A549 (cell line): Measurements from ENCODE around the gene PPP1R15A. TPM values are rescaled to one million over a fixed set of nuclear protein-coding genes. Genes with fewer than 3 reads are reported as not detected.
"Not testable (repeated sequence)": the region's sequence is repeated elsewhere in the genome, so short reads cannot be mapped to it uniquely, and the experiment has no call there.

Experiments
- ATAC-seq, 2 experiments: fragments of 200-7000 bp in 1 of 2; fragments of >200 bp in 1 of 2; cut with Nextera tagmentation in 1 of 2; cut with Tn5 transposase in 1 of 2; 3 replicates each; pipeline versions ENCODE4 v1.8.0 to v1.9.1; 2018 to 2020; ENCODE audit warnings: mild to moderate bottlenecking in 1 of 2, moderate library complexity in 1 of 2
- CTCF ChIA-PET: fragments of 300-600 bp; sonication (Branson Sonifier 250); formaldehyde crosslinking; extraction: SDS; loops from one replicate; lab custom pipeline; 2021; ENCODE audit warnings: antibody characterized with exemption, inconsistent platforms; lab: Yijun Ruan, JAX
- POLR2A ChIA-PET: fragments of 350-600 bp; formaldehyde crosslinking; extraction: SDS; loops from one replicate; lab custom pipeline; 2021; ENCODE audit warnings: antibody characterized with exemption, inconsistent platforms; lab: Yijun Ruan, JAX
- DNase-seq, 2 experiments: peaks; one replicate each; pipeline versions ENCODE4 v3.0.0 to v3.0.0-alpha.2; 2011 to 2016; ENCODE audit warnings: low read depth in 1 of 2, low spot score in 1 of 2
- FAIRE-seq: peaks from 2 replicates; lab custom pipeline; 2011; peaks lifted over from hg19 to GRCh38; lab: Jason Lieb, UNC
- H3K27ac ChIP-seq, 2 experiments: fragments of >200 bp; sonication (Bioruptor Twin); formaldehyde crosslinking; 3 replicates each; pipeline ENCODE4 v1.5.1; 2016 to 2017
- H3K4me1 ChIP-seq: fragments of >200 bp; sonication (Bioruptor Twin); formaldehyde crosslinking; 3 replicates; pipeline ENCODE4 v1.6.1; 2016
- H3K4me2 ChIP-seq: fragments of >200 bp; sonication (Bioruptor Twin); formaldehyde crosslinking; 3 replicates; pipeline ENCODE4 v1.6.1; 2016
- H3K4me3 ChIP-seq: fragments of >200 bp; sonication (Bioruptor Twin); formaldehyde crosslinking; 3 replicates; pipeline ENCODE4 v1.5.1; 2016
- H3K9me3 ChIP-seq: fragments of >200 bp; sonication (Bioruptor Twin); formaldehyde crosslinking; 3 replicates; pipeline ENCODE4 v1.6.1; 2016
- ATOH8 ChIP-seq: fragments of 250-450 bp; sonication (Bioruptor Pico); IDR thresholded peaks from 2 replicates; pipeline ENCODE4 v1.5.0; 2020; ENCODE audit warnings: low read depth, mild to moderate bottlenecking, moderate library complexity
- BHLHE40 ChIP-seq: IDR thresholded peaks from 2 replicates; pipeline ENCODE4 v1.6.1; 2012; ENCODE audit warnings: low read depth, low read length, inconsistent platforms
- ELK1 ChIP-seq: fragments of 150-350 bp; IDR thresholded peaks from 2 replicates; pipeline ENCODE4 v1.6.1; 2014; ENCODE audit warnings: low read depth, mild to moderate bottlenecking, low read length
- FOSB ChIP-seq: fragments of 250-450 bp; sonication (Bioruptor Pico); IDR thresholded peaks from 2 replicates; pipeline ENCODE4 v1.5.0; 2020; ENCODE audit warnings: mild to moderate bottlenecking, moderate library complexity
- FOSL2 ChIP-seq, 2 experiments: fragments of 450-650 bp in 1 of 2; fragments of >200 bp in 1 of 2; sonication (Bioruptor Twin) in 1 of 2; formaldehyde crosslinking; IDR thresholded peaks; 2 replicates each; pipeline versions ENCODE4 v1.5.0 to v1.6.1; 2016 to 2020; ENCODE audit warnings: mild to moderate bottlenecking in 1 of 2, moderate library complexity in 1 of 2
- GATA3 ChIP-seq: IDR thresholded peaks from 2 replicates; pipeline ENCODE4 v1.6.1; 2012; ENCODE audit warnings: borderline replicate concordance
- HOXA7 ChIP-seq: fragments of 250-450 bp; sonication (Bioruptor Pico); IDR thresholded peaks from 2 replicates; pipeline ENCODE4 v1.5.0; 2020; ENCODE audit warnings: mild to moderate bottlenecking, moderate library complexity
- HOXB5 ChIP-seq: fragments of 250-450 bp; sonication (Bioruptor Pico); IDR thresholded peaks from 2 replicates; pipeline ENCODE4 v1.5.0; 2020; ENCODE audit warnings: mild to moderate bottlenecking, moderate library complexity
- JUN ChIP-seq, 2 experiments: fragments of >200 bp; sonication (Bioruptor Twin); formaldehyde crosslinking; IDR thresholded peaks; 2 replicates in 1 of 2; 3 replicates in 1 of 2; pipeline ENCODE4 v1.6.1; 2016 to 2017
- JUNB ChIP-seq: fragments of >200 bp; sonication (Bioruptor Twin); formaldehyde crosslinking; IDR thresholded peaks from 2 replicates; pipeline ENCODE4 v1.6.1; 2016
- NPAS2 ChIP-seq: fragments of 250-450 bp; sonication (Bioruptor Pico); IDR thresholded peaks from 2 replicates; pipeline ENCODE4 v1.8.0; 2022; ENCODE audit warnings: mild to moderate bottlenecking, moderate library complexity, borderline replicate concordance
- POLR2AphosphoS2 ChIP-seq: conservative IDR thresholded peaks from 2 replicates; pipeline ENCODE4 v1.6.1; 2012; ENCODE audit warnings: low read length, improper control_type of control experiment, inconsistent platforms
- RARB ChIP-seq: fragments of 250-450 bp; sonication (Bioruptor Pico); IDR thresholded peaks from 2 replicates; pipeline ENCODE4 v1.8.0; 2021; ENCODE audit warnings: mild to moderate bottlenecking, moderate library complexity
- REST ChIP-seq: fragments of 200-600 bp; sonication (generic); IDR thresholded peaks from 2 replicates; pipeline ENCODE4 v1.6.1; 2016; ENCODE audit warnings: antibody characterized with exemption, mild to moderate bottlenecking, moderate library complexity
- TFCP2L1 ChIP-seq: fragments of 250-450 bp; sonication (Bioruptor Pico); IDR thresholded peaks from 2 replicates; pipeline ENCODE4 v1.5.0; 2021; ENCODE audit warnings: mild to moderate bottlenecking
- ZFP36 ChIP-seq: fragments of 450-650 bp; IDR thresholded peaks from 2 replicates; pipeline ENCODE4 v1.6.1; 2014; ENCODE audit warnings: borderline replicate concordance; ENCODE audit not compliant: partially characterized antibody
- WGBS: methylation state at CpG from one replicate; pipeline ENCODE4 v1.1.6; 2017; ENCODE audit errors: missing lambda C conversion rate; 5-methylcytosine and 5-hydroxymethylcytosine counted together
- polyA plus RNA-seq, 4 experiments: library from polyadenylated mRNA; depleted of rRNA in 3 of 4; stranded (reverse); fragments of >200 nt; fragmentation: RNase III in 1 of 4; extraction: RNeasy Plus Mini Kit Qiagen cat#74134 plus additional on column Dnase treatment in 1 of 4; gene quantifications; 2 replicates in 3 of 4; 3 replicates in 1 of 4; pipeline ENCODE4 v1.2.3, GENCODE V29; 2011 to 2017

Gene PPP1R15A
- polyA plus RNA-seq, 2 of the 4 experiments (the other 2 are of a cell fraction), result 29.7 to 74.2 TPM

GRCh38 chr19:48874303-48875135 is 2.3 kb downstream of the PPP1R15A start:
- 8% methylated on average over 17 of the region's 17 CpGs for WGBS
- Histone ChIP-seq H3K4me3 (peak overlapping the region; percentile 92), H3K9me3 (no peaks in the 10 kb centered on the region), H3K4me2 (peak overlapping the region; percentile 88), H3K4me1 (peaks cover 29% of the 10 kb centered on the region), H3K27ac (peak overlapping the region; percentile 95 to 97)
- TF ChIP-seq POLR2AphosphoS2 (peak; percentile 78), GATA3 (no peak), ELK1 (no peak), ZFP36 (peak; percentile 4), FOSL2 (IDR thresholded peaks at IDR 0.05) (0 out of 2 replicates have a peak, but pooled peaks have one; percentile 3), FOSL2 (CRISPR knock-in tag; IDR thresholded peaks at IDR 0.05) (peak; percentile 21), NPAS2 (CRISPR knock-in tag) (no peak)
- CTCF ChIA-PET, result interaction anchor here (0.9 to 13.7 kb wide), 14 partner anchors 9 to 119 kb away, joined by 3 to 121 read pairs (median 5); partner anchors contain the start of genes GYS1, HSD17B14, NUCB1 and RUVBL2
- FAIRE-seq, result no peak
- peak; percentile 19 to 28 for ATAC-seq
- DNase-seq, result peak; percentile 52 to 55
- POLR2A ChIA-PET, result interaction anchor here (0.6 to 8.9 kb wide), 11 partner anchors 26 to 119 kb away, joined by 3 to 175 read pairs (median 5); partner anchors contain the start of genes BAX, FTL, GYS1 and NUCB1

GRCh38 chr19:48876043-48876981 is 4.1 kb downstream of the PPP1R15A start:
- POLR2A ChIA-PET, result interaction anchor here (0.8 to 8.9 kb wide), 7 partner anchors 11 to 92 kb away, joined by 3 to 175 read pairs (median 12); partner anchors contain the start of genes BAX, FTL and NUCB1
- DNase-seq, result peak in 1 of 2 experiments; percentile 46
- 72% methylated on average over 30 of the region's 30 CpGs for WGBS
- Histone ChIP-seq H3K4me1 (peaks cover 28% of the 10 kb centered on the region), H3K27ac (peak overlapping the region; percentile 95 to 97), H3K4me3 (peak overlapping the region; percentile 92), H3K4me2 (peak overlapping the region; percentile 88)
- not testable (repeated sequence) for ATAC-seq; H3K9me3 ChIP-seq; FAIRE-seq; TF ChIP-seq FOSL2 (IDR thresholded peaks at IDR 0.05)
- TF ChIP-seq REST (0 out of 2 replicates have a peak, but pooled peaks have one; percentile 15), ATOH8 (CRISPR knock-in tag) (0 out of 2 replicates have a peak, but pooled peaks have one; percentile 9), JUN (IDR thresholded peaks at IDR 0.05) (0 out of 5 replicates have a peak, but pooled peaks of 1 of the 2 experiments have one; percentile 0), JUNB (0 out of 2 replicates have a peak, but pooled peaks have one; percentile 17), FOSL2 (CRISPR knock-in tag; IDR thresholded peaks at IDR 0.05) (peak; percentile 80), TFCP2L1 (CRISPR knock-in tag) (peak; percentile 94), HOXA7 (peak; percentile 95), BHLHE40 (peak; percentile 77), HOXB5 (0 out of 2 replicates have a peak, but pooled peaks have one; percentile 54), RARB (CRISPR knock-in tag) (peak; percentile 53; the same call in 1 of the 2 replicates), FOSB (CRISPR knock-in tag) (peak; percentile 94), POLR2AphosphoS2 (peak; percentile 92; the same call in 1 of the 2 replicates)
- CTCF ChIA-PET, result interaction anchor here (0.9 to 13.7 kb wide), 6 partner anchors 8 to 96 kb away, joined by 3 to 121 read pairs (median 7); partner anchors contain the start of gene FTL
